DMS53 treated with DMSO at 0.1 percent for 48 hours (cell line): ENCODE data around the gene LDLRAP1.

Experiments used
- DNase-seq: peaks from one replicate; lab custom pipeline; 2025; ENCODE audit not compliant: unreplicated experiment; lab: John Stamatoyannopoulos, UW

Gene LDLRAP1

DNA sequence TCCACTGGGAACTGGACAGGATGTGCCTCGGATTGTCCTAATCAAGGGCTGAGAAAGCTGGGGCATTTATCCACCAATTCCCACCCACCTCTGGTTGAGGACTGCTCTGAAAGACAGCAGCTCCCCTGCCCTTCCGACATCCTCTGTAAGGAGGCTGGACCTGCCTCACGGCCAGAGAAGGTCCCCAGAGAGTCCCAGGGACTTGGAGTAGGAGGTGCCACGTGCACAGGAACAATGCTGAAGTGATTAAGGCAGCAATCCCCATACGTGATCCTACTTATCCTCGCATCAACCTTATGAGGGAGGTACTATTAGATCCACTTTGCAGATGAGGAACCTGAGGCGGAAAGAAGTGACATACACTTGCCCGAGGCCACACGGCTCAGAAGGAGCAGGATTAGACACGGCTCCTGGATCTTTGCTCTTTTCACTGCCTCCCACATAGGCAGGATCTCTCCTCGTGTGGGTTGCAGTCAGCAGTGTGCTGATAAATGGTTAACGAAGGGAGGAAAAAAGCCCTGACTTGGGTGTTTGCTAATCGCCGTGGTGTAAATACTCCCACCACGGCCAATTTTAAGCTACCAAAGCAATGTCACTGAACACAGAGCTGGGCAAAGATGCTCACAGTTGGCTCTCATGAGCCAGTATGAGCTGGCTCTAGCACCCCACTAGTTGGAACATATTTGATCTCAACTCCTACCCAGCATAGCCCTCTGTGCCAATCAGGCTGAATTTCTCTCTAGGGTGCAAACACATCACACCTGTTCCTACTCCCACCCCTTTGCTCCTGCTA, 18.6 kb upstream of the LDLRAP1 start:
- no peak for DNase-seq

- no peak for DNase-seq
These were observed 18.1 kb upstream of the LDLRAP1 start for GRCh38 chr1:25525361-25525688.

DNA sequence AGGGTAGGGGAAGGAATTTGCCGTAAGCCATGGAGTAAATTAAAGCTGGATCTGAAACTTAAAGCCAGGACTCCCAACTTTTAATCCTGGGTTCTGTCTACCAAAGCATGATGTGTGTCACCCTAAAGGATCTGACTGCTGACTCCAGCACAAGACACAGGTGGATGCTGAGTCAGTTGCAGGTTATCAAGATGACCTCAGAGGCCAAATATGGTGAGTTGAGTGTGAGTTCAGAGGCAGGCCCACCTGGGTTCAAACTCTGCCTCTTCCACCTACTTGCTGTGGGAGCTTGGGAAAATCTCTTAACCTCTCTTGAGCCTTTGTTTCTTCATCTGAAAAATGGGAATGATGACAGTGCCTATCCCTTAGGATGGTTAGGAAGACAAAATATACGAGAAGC, 16.7 kb upstream of the LDLRAP1 start:
- DNase-seq: no peak

GRCh38 chr1:25527226-25527846, 16.1 kb upstream of the LDLRAP1 start:
- DNase-seq: no peak

GRCh38 chr1:25527946-25528595, 15.3 kb upstream of the LDLRAP1 start:
- DNase-seq: no peak

DNA sequence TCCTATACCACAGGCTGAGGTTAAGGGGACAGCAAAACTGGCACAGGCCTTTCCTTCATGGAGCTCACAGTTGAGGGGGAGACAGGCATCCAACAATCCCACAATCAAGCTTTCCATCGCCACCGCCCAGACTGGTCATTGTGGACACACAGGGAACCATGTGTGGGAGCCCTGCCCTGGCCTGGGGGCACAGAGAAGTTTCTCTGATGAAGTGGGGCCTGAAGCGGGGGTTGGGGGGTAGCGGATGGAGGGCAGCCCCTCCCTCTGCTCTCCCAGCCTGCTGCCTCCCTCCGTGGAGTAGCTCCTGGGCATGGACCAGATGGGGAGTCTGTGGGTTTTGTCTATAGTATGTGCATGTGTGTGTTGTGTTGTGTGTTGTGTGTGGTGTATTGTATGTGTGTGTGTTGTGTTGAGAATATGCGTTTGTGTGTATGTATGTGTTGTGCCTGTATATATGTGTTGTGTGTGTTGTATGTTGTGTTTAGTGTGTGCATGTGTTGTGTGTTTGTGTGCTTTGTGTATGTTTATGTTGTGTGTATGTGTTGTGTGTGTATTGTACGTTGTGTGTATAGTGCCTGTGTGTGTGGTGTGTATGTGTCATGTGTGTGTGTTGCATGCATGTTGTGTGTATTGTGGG, 14.4 kb upstream of the LDLRAP1 start:
- DNase-seq: no peak

- no peak for DNase-seq
These were observed 13.8 kb upstream of the LDLRAP1 start for GRCh38 chr1:25529518-25530185.

DNA sequence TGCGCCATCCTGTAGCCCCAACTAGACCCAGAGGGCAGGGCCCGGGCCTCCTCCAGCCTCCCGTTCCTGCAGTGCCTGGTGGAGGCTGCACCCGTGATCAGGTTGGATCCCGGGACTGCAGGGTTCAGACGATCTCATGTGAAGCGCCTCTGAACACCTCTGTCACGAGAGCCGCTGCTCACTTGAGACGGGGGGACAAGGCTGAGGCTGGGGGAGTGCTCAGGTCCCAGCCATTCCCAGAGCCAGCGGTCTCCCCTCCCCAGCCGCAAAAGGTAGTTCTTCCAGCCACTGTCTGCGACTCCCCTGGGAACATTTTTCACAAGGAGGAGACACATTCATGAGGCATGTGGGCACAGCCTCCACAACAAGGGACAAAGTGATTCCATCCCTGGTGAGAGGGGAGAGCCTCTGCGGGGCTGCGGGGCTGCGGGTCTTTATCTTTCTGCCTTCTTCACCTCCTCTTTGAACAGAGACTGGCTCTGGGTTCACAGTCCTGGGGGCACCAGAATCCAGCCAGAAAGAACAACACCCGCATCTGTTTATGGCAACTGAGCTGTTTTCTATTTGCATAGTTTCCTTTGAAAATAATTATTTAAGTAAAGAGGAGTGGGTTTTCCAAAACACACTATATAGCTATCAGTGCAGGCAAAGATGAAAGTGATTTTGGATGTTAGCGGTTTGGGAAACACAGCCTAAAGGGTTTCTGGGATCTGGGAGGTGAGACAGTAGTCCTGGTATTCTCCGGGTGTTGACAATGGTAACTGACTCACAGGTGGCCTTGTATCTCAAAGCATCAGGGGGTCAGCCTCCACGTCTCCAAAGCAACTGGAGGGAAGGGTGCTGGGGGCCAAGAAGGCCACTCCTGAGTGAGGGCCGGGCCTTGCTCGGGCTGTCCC, 13.0 kb upstream of the LDLRAP1 start:
- DNase-seq: no peak

DNA sequence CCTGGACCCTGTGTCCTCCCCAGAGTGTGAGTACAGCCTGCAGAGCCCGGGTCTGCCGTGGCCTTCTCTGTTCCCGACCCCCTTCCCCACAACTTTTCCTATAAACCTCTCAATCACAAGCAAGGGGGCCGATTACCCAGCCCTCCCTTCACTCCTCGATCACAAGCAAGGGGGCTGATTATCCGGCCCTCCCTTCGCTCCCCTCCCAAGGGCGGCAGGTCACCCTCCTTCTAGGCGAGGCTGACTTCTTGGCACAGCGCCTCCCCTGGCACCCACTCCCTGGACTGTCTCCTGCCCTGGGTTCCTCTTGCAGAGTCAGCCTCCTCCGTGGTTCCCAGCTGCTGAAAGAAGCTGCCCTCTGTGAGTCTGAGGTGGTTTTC, 12.3 kb upstream of the LDLRAP1 start:
- DNase-seq: no peak

- DNase-seq: no peak
These were observed 10.4 kb upstream of the LDLRAP1 start for GRCh38 chr1:25532970-25533369.

GRCh38 chr1:25533775-25534409, 9.5 kb upstream of the LDLRAP1 start:
- DNase-seq: no peak

DNA sequence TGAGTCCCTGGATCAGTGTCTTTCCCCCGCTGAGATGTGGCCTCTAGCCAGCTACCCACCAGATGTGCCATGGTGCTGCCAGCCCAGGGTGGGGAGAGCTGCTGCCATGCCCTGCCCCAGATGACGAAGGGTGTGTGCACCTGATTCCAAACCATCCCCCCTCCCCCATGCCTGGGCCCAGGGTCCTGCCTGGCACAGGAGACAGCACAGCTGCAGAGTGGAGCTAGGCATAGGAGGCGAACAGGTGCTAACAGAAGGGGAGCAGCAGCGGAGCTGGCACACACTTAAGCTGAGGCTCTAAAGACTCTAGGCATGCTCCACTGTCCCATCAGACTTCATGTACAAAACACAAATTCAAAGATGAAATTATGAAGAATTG, 9.0 kb upstream of the LDLRAP1 start:
- no peak for DNase-seq

GRCh38 chr1:25536124-25536523, 7.3 kb upstream of the LDLRAP1 start:
- DNase-seq: no peak

DNA sequence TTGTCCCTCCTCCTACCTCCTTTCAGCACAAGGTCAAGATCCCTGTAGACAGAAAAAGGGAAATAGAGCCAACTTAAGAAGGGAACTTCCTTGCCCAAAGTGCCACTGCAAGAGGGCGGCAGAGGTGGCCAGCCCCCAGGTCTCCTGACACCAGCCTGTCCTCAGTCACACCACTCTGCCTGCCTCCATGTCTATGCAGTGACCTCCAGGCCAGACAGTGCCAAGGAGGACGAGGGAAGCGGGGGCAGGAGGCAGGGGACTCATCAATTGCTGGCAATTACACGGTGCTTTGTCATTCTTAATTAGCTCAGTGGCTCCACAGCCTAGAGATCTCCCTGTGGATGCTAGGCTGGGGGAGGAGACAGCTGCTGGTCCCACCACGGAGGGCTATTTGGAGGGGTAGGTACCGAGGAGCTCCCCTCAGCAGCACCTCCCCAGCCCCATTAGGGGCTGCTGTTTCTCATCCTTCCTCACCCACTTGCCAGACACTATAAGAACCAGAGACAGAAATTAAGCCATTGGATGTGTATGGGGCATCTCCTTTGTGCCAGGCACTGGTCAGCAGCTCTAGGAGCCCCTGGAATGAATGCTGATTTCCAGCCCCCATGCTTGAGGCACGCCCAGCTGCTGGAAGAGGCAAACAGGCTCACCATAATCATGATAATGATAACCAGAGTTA, 6.1 kb upstream of the LDLRAP1 start:
- no peak for DNase-seq

- no peak for DNase-seq
These were observed 5.1 kb upstream of the LDLRAP1 start for GRCh38 chr1:25538191-25538767.

GRCh38 chr1:25540750-25541342, 2.6 kb upstream of the LDLRAP1 start:
- DNase-seq: no peak

DNA sequence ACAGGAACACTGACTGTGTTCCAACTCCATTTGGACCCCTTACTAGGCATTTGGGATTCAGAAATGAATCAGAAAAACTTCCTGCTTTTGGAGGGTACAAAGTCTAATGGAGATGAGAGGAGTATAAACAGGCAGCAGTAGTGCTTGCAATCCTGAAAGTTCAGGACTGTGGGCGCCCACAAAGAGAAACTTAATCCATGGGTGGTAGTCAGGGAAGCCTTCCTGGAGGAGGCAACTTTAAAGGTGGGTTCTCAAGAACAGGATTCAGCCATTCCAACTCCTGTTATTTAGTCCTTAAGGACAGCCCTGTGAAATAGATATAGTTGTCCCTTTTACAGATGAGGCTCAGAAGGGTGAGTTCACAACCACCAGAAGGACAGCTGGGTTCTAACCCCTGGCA, 2.0 kb upstream of the LDLRAP1 start:
- DNase-seq: no peak

- no peak for DNase-seq
These were observed 1.3 kb upstream of the LDLRAP1 start for GRCh38 chr1:25541889-25542658.
